Measurements from ENCODE around the gene PLD3. TPM values are rescaled to one million over a fixed set of nuclear protein-coding genes. Genes with fewer than 3 reads are reported as not detected.
A peak's percentile ranks its signal among the peaks of the same experiment; 100 is the strongest.

The PLD3 gene
- total and polyA plus RNA-seq, 8 donors: 87.5 to 208 (median 108) TPM

DNA sequence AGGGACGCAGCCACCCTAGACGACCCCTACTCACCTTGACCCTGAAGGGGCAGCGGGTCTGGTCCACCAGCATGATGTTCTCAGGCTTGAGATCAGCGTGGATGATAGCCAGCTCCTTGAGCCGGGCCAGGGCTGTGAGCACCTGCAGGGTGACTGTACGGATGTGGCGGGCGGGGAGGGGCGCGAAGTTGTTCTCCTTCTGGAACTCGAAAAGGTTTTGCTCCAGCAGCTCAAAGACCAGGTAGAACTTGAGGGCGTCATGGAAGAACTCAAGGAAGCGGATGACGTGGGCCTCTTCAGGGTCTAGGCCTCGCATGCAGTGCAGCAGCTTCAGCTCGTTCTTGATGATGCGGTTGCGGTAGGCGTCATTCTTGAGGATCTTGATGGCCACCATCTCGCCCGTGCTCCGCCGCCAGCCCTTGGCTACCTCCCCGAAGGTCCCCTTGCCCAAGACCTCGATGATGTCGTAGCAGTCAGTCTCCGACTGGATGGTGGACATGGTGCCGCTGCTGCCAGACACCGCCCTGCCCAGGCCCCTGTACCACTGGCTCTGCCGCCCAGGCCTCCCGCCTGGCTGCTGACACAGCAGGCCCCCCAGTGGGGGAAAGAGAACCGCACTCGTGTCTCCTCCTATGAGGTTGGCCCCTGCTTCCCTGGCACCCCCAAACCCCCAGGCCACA lies 41.0 kb downstream of the PLD3 start:
- Histone ChIP-seq H3K27ac (no peak overlapping the region), H3K4me1 (no peaks in the 10 kb centered on the region), H3K4me3 (no peak overlapping the region), H3K27me3 (no peaks in the 10 kb centered on the region), H3K9me3 (no peaks in the 10 kb centered on the region), H3K36me3 (no peaks in the 10 kb centered on the region)
- 92 to 94% methylated on average over 33 of the region's 33 CpGs for WGBS, 2 donors
- ATAC-seq (no peak), DNase-seq (no peak), FAIRE-seq (no peak)
- TF ChIP-seq, protein P1, sequence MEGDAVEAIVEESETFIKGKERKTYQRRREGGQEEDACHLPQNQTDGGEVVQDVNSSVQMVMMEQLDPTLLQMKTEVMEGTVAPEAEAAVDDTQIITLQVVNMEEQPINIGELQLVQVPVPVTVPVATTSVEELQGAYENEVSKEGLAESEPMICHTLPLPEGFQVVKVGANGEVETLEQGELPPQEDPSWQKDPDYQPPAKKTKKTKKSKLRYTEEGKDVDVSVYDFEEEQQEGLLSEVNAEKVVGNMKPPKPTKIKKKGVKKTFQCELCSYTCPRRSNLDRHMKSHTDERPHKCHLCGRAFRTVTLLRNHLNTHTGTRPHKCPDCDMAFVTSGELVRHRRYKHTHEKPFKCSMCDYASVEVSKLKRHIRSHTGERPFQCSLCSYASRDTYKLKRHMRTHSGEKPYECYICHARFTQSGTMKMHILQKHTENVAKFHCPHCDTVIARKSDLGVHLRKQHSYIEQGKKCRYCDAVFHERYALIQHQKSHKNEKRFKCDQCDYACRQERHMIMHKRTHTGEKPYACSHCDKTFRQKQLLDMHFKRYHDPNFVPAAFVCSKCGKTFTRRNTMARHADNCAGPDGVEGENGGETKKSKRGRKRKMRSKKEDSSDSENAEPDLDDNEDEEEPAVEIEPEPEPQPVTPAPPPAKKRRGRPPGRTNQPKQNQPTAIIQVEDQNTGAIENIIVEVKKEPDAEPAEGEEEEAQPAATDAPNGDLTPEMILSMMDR (IDR thresholded peaks at IDR 0.05): no peak
- intact Hi-C loops (cut with DNase I): no loop called here

DNA sequence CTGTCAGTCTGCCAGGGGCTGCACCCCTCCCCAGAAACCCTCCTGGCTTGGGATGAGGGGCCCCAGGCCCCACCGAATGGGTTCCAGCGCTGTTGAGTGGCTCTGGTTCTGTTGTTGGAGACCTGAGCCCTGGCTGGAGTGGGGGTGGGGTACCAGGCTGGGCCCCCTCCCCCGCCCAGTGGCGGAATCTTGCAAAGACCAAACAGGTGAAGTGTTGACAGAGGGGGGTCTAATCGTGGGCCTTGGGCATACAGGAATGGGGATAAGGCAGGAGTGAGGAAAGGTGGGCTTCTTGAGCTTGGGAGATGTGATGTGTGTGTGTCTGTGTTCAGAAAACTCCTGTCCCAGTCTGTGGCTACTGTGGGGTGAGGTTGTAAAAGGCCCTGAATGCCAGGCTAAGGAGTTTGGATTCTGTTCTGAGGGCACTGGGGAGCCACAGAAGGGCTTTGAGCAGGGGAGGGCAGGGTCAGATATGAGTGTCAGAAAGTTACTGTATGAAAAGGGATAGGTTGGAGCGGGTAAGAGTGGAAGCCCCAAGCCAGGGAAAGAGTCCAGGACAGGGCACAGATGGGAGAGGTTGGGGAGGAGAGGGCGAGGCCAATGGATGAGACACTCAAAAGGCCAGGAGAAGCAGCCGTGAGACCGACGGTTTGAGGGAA lies 41.7 kb downstream of the PLD3 start, which contains the start of gene HIPK4:
Gene HIPK4 (minus strand): TSS at position 98 of the 659 bp plus-strand sequence. CDS start 279 bp downstream, outside the sequence.
- DNase-seq (no peak), FAIRE-seq (no peak), ATAC-seq (no peak)
- TF ChIP-seq, protein P1 (IDR thresholded peaks at IDR 0.05): no peak
- no peaks in the 10 kb centered on the region for H3K27me3 ChIP-seq
- H3K4me3 ChIP-seq: no peak within 1 kb of the TSS
- no peaks in the 10 kb centered on the region for H3K4me1 ChIP-seq
- H3K9me3 ChIP-seq: no peaks in the 10 kb centered on the region
- intact Hi-C loops (cut with DNase I): no loop called here
- no peak within 1 kb of the TSS for H3K27ac ChIP-seq
- H3K36me3 ChIP-seq: no peaks in the 10 kb centered on the region
- 76 to 84% methylated on average over 10 of the region's 10 CpGs for WGBS, 2 donors

DNA sequence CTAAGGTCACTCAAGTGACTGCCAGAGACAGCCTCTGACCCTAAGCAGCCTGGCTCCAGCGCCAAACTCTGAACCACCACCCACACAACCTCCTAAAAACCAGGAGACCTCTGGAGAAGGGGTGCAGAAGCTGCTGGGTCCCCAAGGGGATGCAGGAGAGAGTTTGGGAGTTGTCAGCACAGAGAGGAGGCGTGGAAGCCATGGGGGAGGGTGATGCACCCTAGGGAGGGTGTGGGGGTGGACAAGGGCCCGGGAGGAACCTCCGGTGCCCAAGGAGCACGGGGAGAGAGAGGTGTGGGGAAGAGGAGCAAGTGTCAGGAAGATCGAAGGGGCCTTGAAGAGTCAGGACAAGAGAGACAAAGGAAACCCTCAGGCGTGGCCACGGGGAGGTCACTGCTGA lies 43.6 kb downstream of the PLD3 start:
- H3K4me3 ChIP-seq: no peak overlapping the region
- FAIRE-seq (no peak), DNase-seq (no peak), ATAC-seq (no peak)
- intact Hi-C loops (cut with DNase I): no loop called here
- no peaks in the 10 kb centered on the region for H3K27me3 ChIP-seq
- no peak overlapping the region for H3K27ac ChIP-seq
- no peaks in the 10 kb centered on the region for H3K36me3 ChIP-seq
- no peaks in the 10 kb centered on the region for H3K4me1 ChIP-seq
- H3K9me3 ChIP-seq: no peaks in the 10 kb centered on the region
- WGBS, 2 donors: 73 to 87% methylated on average over 8 of the region's 8 CpGs
- TF ChIP-seq, protein P1 (IDR thresholded peaks at IDR 0.05): no peak

DNA sequence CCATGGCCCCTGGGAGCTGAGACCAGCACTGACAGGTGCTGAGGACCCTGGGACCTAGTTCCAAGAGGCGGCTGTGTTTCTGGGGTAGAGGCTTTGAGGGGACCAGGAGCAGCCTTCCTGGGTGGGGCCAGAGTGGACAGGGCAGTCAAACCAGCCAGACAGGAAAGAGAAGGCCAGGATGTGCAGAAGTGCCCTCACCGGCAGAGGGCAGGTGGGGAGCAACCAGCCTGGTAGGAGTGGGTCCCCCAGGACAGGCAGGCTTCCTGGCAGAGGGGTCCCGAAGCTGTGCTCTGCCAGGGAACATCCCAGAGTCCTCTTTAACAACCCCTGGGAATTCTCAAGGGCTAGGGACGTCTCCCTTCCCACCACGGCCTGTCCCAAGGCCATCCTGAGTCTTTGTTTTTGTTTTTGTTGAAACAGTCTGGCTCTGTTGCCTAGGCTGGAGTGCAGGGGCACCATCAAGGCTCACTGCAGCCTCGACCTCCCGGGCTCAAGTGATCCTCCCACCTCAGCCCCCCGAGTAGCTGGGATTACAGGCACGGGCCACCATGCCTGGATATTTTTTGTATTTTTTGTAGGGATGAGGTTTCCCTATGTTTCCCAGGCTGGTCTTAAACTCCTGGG lies 44.5 kb downstream of the PLD3 start:
- intact Hi-C loops (cut with DNase I): no loop called here
- no peak for FAIRE-seq
- WGBS, 2 donors: 25 to 34% methylated on average over 8 to 9 of the region's 9 CpGs
- peak in 3 of 4 donors; percentile 30 to 91 (median 72) for ATAC-seq
- no peaks in the 10 kb centered on the region for H3K27me3 ChIP-seq
- H3K36me3 ChIP-seq: no peaks in the 10 kb centered on the region
- no peaks in the 10 kb centered on the region for H3K9me3 ChIP-seq
- no peaks in the 10 kb centered on the region for H3K4me1 ChIP-seq
- no peak overlapping the region for H3K4me3 ChIP-seq
- TF ChIP-seq, protein P1 (IDR thresholded peaks at IDR 0.05): no peak
- no peak overlapping the region for H3K27ac ChIP-seq
- DNase-seq: no peak
